Activated gamma-delta T cell (primary cell): ENCODE data around the gene C1orf167.

Experiments used
- DNase-seq: peaks from one replicate; lab custom pipeline; 2025; lab: John Stamatoyannopoulos, UW
- total RNA-seq, 2 donors: gene quantifications; one replicate each; lab custom pipeline; 2026; lab: John Stamatoyannopoulos, UW

Gene C1orf167, protein sequence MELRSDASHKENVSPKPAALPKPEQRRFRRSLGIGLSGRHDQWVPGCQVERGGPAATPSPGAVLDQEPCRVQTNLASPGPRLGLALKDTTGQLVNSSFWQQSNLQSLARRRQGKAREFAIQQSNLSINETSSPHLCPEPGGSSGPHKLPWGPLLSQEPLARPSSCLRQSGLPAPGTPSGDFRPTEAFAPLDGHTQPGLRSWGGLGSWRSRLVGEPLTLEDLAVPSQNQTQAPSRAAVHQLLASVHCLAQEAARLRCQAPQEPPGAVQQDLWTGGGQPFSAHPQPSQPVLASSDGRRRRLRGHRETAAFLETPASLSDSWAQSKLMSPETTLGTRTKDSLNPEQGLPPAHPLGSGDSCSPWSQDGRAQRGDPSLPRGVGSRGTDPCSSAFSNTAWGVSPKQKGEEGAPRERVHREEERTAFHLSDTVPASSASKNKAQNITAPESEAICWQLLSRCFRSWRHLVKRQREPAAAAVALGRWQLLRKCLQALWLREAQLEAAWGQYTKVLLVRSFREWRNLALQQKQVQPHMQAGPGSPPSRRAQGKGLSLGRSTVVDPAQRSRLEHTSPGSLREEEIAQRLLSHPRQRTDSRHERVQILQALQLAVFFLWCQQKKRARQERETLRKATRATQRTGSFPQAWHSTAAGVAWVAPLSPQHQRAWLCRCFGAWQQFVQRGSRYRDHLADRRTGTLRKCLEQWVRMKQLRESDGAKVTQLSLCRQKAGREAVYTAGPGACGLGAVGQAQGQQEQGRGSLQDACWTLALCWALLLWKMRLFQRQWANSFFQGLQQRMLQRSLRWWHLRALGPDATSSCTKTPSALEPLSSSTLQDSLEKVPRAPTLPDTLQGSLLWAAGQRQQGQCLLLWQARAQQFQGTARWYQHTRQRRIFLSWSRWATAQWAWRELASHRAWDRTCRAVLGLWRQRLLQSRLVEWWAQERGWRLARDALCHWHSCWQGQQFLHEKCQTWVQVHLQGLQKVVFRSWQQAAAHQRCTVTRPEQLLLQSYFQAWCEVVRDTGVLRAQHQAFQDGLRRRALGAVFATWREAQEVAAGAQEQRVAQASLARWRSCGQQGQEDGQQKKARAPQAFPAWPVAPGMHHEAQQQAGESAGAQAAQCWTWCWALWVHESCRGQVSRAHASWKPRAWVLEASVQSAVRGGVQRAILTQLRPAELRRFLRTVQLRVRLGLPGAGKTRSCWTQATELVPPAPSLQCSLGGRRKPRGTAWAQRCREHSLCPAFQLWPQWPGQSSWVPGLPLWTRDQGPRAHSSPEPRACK (N-terminal part only)
- 0.05 to 0.09 reads per million in 2 donors for total RNA-seq

DNA sequence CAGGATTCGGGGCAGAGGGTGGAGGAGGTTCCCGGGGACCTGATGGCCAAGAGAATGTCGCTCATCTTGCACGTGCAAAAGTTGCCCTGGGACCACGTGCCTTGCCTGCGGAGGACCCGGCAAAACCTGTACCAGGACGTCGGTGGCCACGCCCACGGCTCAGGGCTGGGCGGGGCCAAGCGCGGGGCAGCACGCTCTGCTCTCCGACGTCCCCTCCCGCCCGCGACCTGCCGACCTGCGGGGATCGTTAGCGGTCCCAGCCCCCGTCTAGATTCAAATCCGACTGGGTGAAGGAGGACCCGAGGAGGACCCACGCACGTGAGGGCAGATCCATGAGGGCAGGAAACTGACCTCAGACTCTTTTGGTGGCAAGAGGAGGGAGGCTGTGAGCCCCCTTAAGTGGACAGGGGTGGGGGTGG lies at the start of gene C1orf167:
Gene C1orf167, plus strand, starts transcription at position 206 of the 419 bp plus-strand sequence. CDS start 2,208 bp downstream, outside the sequence.
- no peak for DNase-seq

DNA sequence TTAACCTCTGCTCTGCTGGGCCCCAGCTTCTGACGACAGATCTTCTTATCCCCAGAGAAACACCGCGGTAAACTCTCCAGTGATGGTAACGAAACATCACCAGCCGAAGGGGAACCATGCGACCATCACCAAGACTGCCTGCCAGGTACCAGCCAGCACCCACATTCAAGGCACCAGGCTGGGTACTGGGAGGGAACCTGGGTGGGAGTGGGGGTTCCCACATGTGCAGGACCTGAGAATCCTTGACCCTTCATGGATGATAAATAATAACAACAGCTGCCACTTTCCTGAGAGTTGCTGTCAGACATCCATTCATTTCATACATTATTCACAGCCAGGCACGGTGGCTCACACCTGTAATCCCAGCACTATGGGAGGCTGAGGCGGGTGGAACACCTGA lies 49.7 kb upstream of the C1orf167 start:
- no peak for DNase-seq

DNA sequence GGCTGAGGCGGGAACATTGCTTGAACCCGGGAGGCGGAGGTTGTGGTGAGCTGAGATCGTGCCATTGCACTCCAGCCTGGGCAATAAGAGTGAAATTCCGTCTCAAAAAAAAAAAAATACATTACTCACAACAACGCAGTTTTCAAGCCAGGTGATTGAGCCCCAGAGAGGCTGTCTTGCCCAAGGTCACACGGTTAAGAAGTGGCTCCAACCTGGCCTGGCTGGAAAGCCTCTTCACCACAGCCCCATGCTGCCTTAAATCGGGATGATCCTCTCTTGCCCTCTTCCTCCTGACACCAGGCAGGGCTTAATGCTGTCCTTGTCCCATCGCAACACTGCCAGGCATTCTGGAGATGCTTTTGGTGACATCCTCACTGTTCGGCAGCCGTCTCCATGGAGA lies 48.9 kb upstream of the C1orf167 start:
- DNase-seq = no peak

DNA sequence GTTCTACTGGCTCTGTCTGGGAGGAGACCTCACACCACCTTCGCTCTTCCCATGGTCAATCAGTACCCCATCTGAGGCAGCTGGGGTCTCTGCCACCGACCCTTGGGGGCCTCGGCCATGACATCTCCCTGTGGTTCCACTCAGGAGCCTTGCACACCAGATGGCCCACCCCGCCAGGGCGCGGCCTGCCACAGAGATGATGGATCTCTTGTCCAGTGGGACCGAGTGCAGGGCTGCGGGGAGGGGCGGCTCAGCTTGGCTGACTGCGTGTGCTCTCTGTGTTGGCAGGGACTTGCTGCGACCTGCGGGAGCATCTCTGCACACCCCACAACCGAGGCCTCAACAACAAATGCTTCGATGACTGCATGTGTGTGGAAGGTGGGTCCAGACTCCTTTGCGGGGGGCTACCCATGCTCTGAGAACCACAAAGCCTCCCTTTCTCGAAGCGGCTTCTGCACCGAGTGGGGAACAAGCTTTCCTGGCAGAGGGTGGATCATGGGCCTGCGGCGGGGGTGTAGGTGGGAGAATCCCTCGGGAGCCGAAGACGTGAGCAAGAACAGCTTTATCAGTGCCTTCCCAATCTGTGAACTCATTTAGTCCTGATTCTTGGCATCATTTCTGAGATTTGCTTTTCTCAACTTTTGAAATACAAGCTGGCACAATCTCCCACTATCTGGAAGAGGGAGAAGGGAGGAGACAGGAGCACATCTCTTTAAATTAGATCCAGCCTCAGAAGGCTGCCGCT lies 47.0 kb upstream of the C1orf167 start:
- no peak for DNase-seq

DNA sequence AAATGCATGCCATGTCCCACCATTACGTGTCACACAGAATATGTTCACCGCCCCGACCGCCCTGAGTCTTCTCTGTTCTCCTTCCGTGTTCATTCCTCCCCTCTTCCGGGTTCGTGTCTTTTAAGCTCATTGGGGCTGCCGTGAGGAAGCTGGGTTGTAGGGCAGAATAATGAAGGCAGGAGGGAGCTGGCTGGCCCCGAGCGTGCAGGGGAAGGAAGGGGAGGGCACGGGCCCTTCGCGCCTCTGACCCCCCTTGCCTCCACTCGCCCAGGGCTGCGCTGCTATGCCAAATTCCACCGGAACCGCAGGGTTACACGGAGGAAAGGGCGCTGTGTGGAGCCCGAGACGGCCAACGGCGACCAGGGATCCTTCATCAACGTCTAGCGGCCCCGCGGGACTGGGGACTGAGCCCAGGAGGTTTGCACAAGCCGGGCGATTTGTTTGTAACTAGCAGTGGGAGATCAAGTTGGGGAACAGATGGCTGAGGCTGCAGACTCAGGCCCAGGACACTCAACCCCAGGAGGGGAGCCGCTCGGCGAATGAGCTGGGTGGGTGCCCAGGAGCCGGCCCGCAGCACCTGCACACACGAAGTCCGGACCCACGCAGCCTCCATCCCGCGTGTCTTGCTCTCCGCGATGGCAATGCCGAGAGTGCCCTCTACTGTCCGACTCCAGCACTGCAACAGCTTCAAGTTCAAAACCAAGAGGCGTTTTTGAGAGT lies 42.5 kb upstream of the C1orf167 start:
- peak; percentile 42 for DNase-seq

DNA sequence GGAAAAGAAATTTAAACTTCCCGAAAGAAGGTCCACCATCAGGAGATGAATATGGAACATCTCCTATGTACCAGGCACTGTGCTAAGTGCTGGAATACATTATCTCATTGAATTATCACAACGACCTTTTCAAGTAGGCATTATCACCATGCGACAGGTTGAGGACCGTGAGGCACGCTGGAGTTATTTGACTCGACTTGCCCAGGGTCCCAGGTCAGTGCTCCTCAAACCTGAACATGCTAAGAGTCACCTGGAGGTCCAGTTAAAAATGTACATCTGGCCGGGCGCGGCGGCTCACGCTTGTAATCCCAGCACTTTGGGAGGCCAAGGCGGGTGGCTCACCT lies 42.0 kb upstream of the C1orf167 start:
- DNase-seq = no peak

DNA sequence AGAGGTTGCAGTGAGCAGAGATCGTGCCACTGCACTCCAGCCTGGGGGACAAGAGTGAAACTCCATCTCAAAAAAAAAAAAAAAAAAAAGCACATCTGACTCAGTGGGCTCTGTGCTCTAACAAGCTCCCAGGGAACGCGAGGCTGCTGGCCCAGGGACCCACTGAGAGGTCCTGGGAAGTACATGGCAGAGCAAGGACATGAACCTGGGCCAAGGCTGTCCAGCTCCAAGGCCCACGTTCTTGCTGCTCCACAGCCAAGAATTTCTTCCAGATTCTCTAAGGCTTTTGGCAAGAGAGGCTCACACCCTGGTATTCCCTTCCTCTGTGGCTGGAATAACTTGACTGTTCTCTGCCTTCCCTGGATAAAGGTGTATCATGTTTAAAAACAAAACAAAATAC lies 41.5 kb upstream of the C1orf167 start:
- no peak for DNase-seq

DNA sequence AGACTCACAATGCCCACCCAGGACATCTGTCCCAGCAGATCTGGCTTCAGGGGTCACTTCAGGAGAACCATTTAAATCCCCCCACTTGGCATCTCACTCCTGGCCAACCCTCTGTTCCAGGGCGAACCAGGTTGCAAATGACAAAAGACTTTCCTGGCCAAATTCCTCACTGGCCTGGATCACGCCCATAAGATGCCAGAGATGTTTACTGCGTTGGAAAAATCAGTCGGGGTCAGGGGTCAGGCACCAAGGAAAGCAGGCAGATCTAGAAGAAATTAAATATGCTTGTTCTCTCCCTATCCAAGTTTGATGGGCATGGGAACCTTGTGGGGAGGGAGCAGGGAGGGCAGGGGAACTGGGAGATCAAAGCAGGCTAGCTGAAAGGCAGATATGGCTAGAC lies 40.7 kb upstream of the C1orf167 start:
- no peak for DNase-seq

DNA sequence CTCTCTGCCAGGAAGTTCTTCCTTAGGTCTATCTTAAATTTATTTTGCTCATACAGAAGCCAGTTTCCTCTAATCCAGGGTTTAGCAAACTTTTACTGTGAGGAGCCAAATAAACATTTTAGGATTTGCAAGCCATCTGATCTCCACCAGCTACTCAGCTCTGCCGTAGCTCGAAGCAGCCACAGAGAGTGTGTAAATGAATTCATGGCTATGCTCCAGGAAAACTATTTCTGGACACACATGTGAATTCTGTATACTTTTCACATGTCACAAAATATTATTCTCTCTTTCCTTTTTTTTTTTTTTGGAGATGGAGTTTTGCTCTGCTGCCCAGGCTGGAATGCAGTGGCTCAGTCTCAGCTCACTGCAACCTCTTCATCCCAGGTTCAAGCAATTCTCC lies 39.5 kb upstream of the C1orf167 start:
- no peak for DNase-seq

DNA sequence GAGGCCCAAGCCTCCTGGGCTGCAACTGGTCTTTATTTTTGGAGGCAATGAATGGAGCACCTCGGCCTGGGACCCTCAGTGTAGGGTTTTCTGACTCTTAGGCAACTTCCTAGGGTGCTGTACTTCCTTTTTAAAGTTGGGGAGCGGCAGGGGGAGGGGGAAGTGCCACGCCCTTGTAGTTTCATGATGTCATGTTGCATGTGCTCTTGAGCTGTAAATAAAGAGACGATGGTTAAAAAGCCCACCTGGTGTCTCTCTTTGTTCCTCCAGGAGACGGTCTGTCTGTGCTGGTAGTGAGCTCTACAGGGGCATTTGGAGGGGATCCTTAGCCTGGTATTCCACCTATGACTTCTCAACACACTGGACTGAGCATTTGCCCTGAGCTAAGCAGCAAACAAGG lies 36.4 kb upstream of the C1orf167 start:
- no peak for DNase-seq

DNA sequence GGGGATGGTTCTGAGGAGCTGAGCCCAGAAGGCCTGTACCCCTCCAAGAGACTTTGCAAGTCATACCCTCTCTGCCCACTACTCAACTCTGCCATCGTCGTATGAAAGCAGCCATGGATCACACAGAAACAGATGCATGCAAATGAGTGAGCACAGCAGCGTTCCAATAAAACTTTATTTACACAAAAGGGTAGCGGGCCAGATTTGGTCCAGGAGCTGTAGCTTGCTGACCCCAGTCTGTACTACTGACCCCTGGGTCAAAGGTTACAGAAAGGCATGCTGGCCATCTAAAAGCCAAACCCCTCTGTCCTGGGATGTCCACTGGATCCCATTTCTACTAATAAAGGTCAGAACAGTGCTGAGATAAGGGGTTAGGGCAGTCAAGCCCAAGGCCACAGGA lies 34.9 kb upstream of the C1orf167 start:
- no peak for DNase-seq

DNA sequence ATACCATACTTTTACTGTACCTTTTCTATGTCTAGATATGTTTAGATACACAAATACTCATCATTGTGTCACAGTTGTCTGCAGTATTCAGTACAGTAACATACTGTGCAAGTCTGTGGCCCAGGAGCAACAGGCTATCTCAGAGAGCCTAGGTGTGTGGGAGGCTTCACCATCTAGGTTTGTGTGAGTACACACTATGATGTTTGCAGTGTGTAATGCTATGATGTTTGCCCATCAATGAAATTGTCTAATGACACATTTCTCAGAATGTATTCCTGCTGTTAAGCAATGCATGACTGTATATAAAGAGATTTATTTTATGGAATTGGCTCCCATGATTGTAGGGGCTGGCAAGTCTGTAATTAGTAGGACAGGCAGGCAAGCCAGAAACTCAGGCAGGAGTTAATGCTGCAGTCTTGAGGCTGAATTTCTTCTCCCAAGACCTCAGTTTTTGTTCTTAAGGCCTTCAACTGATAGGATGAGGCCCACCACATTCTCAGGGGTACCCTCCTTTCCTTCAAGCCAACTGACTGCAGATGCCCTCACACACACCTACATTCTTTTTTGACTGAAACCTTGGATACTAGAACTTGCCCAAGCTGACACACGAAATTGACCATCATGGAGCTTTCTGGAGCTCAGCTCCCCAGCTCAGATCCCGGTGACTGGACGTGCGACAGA lies 33.7 kb upstream of the C1orf167 start:
- no peak for DNase-seq

DNA sequence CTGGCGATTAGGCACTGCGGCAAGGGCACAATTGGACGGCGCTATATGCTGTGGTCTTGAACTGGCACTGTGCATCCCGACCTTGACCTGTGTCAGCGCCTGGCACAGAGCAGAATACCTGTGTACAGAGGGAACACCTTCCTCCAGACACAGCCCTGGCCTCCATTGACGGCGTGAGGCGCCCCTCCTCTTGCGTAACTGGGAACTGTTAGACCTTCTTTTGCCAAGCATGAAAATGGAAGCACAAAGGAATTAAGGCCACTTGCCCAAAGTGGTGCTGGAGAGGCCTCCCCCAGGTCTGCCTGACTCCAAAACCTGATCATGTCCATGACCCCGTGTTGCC lies 32.9 kb upstream of the C1orf167 start:
- DNase-seq = no peak

DNA sequence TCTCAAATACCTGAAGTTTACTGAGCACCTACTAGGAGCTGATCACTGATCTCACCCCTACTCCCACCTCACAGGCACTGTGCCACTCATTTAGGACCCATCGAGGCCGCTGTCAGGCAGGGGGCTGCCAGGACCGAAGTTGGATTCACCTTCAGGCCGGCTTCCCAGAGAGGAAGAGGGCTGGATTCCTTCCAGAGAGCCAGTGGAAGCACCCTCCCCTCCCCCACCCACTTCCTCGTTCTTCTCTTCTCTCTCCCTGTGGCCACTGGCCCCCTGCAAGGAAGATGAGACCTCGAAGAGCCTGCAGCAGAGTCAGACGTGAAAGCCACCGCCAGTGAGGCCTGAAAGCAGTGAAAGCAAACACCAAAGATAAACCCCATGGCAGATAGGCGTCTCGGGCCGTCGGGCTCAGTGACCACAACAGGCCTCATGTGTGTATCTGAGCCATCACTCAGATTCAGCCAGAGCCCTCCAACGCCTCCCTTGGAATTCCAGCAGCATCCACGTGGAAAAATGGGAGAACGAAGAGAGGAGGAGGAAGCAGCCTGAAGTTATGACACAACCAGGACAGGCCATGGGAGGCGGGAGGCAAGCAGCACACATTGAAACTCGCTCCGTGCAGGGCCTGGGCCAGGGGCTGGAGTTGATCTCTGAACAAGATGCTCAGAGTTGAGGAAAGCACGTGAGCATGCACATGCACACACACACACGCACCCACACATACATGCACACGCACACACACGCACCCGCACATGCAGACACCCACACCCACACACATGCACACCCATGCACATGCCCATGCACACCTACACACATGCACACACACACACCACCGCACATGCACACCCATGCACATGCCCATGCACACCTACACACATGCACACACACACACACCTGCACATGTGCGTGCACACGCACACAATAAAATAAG lies 32.2 kb upstream of the C1orf167 start:
- DNase-seq = no peak

DNA sequence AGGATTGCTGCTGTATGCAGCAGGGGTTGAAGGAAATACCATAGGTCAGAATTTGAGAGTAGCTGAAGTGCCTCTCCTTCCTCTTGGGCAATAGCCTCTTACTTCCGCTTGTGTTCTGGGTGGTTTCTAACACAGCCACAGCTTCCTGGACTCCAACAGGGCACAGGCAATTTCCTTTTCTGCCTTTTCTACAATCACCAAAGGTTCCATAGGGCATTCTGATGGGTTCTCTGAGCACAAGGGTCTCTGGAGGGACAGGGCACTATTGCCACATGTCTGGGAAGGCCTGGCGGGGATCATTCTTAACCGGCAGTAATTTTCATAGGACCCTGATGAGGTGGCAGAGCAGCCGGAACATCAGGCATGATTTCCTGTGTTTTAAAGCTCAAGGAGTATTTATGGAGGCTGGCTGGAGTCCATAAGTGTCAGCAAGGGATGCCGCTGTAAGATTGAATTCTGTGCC lies 31.5 kb upstream of the C1orf167 start:
- no peak for DNase-seq

DNA sequence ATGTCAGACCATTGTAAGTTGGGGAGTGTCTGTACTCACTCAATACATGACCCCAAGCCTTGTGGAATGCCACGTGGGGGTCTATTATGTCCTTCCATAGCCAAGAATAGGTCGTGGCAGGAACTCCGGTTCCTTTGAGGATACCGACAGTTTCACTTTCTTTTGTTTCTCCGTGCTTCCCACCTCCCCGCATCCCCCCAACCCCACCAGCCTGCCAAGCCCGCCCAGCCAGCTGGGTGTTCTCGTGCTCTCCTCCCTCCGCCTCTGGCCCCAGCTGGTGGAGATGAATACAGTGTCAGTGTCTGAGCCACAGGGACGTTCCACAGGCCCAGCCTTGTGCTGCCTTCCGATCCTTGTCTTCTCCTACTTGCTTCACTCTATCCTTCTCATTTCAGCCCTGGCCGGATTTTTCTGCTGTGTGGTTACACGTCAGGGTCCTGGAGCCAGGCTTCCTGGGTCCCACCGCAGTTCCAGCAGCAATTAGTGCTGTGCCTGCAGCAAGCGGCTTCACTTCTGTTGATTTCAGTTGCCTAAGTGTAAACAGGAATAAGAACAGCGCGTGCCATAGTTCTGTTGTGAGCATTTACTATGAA lies 30.2 kb upstream of the C1orf167 start:
- DNase-seq = no peak

DNA sequence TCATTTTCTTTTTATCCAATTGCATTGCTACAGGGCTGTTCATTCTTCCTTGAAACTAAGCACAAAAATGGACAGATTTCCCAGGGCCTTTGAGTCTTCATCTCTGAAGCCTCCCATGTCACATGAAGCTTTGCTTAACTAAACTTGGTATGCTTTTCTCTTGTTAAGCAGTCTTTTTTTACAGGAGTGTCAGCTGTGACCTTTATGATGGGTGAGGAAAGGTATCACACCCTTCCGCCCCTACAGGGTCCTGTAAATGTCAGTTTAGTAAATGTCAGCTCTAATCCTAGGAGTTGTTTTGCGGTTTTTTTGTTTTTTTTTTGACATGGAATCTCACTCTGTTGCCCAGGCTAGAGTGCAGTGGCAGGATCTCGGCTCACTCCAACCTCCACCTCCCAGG lies 28.7 kb upstream of the C1orf167 start:
- DNase-seq = no peak

DNA sequence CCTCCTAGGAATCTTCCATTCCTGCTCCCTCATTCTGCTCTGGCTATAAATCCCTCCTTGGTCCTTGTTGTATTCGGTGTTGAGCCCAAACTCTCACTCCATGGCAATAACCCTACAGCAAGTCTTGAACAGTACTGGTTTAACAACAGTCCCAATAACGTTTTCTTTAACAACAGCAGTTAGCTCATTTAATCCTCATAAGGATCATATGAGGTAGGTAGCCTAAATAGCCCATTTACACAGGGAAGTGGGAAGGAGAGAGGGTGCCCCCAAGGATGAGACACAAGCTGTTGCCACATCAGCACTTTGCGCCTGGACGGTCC lies 26.5 kb upstream of the C1orf167 start:
- DNase-seq = no peak
